OCI-LY3 (cell line): ENCODE results near the gene NRG3.

Experiments used
- H2AFZ ChIP-seq: fragments of 200-600, 300-600 bp; shearing (Covaris generic); 2 replicates; pipeline ENCODE4 v1.6.0; 2014; ENCODE audit warnings: antibody characterized with exemption, low read depth, low read length
- H3K27ac ChIP-seq: fragments of 200-600, 300-600 bp; sonication (generic); 2 replicates; pipeline ENCODE4 v1.5.1; 2014; ENCODE audit warnings: mild to moderate bottlenecking, low read length, moderate library complexity, mixed read lengths
- H3K27me3 ChIP-seq: fragments of 200-600, 300-600 bp; sonication (generic); 2 replicates; pipeline ENCODE4 v1.6.1; 2014; ENCODE audit warnings: low read depth, low read length, mixed read lengths
- H3K36me3 ChIP-seq: fragments of 200-600, 300-600 bp; sonication (generic); replicated peaks from 2 replicates; pipeline ENCODE3; 2014; ENCODE audit warnings: low read depth, low read length, mixed read lengths
- H3K4me1 ChIP-seq: fragments of 300-600, 200-600 bp; sonication (generic); 2 replicates; pipeline ENCODE4 v1.6.1; 2014; ENCODE audit warnings: low read length, mixed read lengths
- H3K4me2 ChIP-seq: fragments of 200-600, 300-600 bp; sonication (generic); 2 replicates; pipeline ENCODE4 v1.6.1; 2014; ENCODE audit warnings: low read length, mixed read lengths
- H3K4me3 ChIP-seq: fragments of 300-600, 200-600 bp; sonication (generic); 2 replicates; pipeline ENCODE4 v1.5.1; 2014; ENCODE audit warnings: antibody characterized with exemption, mild to moderate bottlenecking, low read length, moderate library complexity
- H3K79me2 ChIP-seq: fragments of 300-600, 200-600 bp; shearing (Covaris generic); 2 replicates; pipeline ENCODE4 v1.6.1; 2014; ENCODE audit warnings: mild to moderate bottlenecking, low read length, mixed read lengths
- H3K9ac ChIP-seq: fragments of 300-600, 200-600 bp; shearing (Covaris generic); 2 replicates; pipeline ENCODE4 v1.6.0; 2014; ENCODE audit warnings: mild to moderate bottlenecking, low read length, moderate library complexity
- H3K9me3 ChIP-seq: fragments of 200-600, 300-600 bp; shearing (Covaris generic); 2 replicates; pipeline ENCODE4 v1.6.1; 2014; ENCODE audit warnings: low read length, mixed read lengths; ENCODE audit not compliant: insufficient read depth
- H4K20me1 ChIP-seq: fragments of 200-600, 300-600 bp; sonication (generic); 2 replicates; pipeline ENCODE4 v1.6.1; 2016; ENCODE audit warnings: low read length, mixed read lengths; ENCODE audit not compliant: insufficient read depth
- EZH2phosphoT487 ChIP-seq: fragments of 200-600 bp; shearing (Covaris generic); IDR thresholded peaks from 2 replicates; pipeline ENCODE4 v1.6.1; 2018; ENCODE audit warnings: antibody characterized with exemption, mixed run types, low read depth
- TF ChIP-seq, protein P1 (sequence below): fragments of 200-600, 300-600 bp; sonication (generic); IDR thresholded peaks from 2 replicates; pipeline ENCODE4 v1.5.1; 2014; ENCODE audit warnings: antibody characterized with exemption, low read length, low read depth

Gene NRG3

DNA sequence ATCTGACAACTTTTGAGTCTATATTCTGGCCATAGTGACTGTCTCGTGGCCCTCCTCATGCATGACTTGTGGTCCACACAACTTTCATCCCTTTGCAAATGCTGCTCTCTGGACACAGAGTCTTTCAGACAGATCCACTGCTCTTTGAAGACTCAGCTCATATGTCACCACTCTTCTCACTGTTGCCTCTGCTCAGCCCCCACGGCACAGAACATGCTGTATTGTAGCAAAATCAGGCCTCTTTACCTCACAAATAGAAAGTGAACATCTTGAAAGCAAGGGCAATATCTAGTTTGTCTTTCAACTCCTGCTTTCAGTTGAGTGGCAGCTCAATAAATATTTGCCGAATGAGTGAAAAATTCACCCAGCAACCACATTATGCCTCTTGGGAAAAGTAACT, 443.5 kb downstream of the NRG3 start:
- H4K20me1 ChIP-seq = no peaks in the 10 kb centered on the region
- no peak overlapping the region for H3K9ac ChIP-seq
- no peak overlapping the region for H3K4me3 ChIP-seq
- no peak overlapping the region for H2AFZ ChIP-seq
- H3K9me3 ChIP-seq = no peaks in the 10 kb centered on the region
- H3K79me2 ChIP-seq = no peaks in the 10 kb centered on the region
- no peaks in the 10 kb centered on the region for H3K36me3 ChIP-seq
- H3K4me2 ChIP-seq = no peak overlapping the region
- no peaks in the 10 kb centered on the region for H3K4me1 ChIP-seq
- H3K27me3 ChIP-seq = no peaks in the 10 kb centered on the region
- no peak overlapping the region for H3K27ac ChIP-seq
- TF ChIP-seq, protein P1, sequence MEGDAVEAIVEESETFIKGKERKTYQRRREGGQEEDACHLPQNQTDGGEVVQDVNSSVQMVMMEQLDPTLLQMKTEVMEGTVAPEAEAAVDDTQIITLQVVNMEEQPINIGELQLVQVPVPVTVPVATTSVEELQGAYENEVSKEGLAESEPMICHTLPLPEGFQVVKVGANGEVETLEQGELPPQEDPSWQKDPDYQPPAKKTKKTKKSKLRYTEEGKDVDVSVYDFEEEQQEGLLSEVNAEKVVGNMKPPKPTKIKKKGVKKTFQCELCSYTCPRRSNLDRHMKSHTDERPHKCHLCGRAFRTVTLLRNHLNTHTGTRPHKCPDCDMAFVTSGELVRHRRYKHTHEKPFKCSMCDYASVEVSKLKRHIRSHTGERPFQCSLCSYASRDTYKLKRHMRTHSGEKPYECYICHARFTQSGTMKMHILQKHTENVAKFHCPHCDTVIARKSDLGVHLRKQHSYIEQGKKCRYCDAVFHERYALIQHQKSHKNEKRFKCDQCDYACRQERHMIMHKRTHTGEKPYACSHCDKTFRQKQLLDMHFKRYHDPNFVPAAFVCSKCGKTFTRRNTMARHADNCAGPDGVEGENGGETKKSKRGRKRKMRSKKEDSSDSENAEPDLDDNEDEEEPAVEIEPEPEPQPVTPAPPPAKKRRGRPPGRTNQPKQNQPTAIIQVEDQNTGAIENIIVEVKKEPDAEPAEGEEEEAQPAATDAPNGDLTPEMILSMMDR = no peak
- no peak for TF ChIP-seq EZH2phosphoT487

DNA sequence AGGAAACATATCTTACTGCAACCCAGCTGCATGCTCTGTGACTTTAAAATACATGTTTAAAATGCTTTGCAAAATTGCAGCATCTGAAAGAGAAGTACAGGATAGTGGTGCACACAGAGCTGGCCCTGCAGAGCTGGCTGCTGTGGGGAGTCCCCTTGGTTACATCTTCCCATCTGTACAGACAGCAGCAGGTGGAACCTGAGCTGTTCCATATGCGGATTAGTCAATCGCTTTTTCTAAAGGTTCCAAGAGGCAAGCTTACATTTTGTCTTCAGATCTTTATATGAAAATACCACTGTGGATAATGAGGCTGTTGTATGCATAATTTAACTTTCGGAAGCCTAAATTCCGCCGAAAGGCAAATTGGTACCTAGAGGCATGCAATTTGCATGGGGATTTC, 444.1 kb downstream of the NRG3 start:
- H2AFZ ChIP-seq = no peak overlapping the region
- H3K27ac ChIP-seq = no peak overlapping the region
- no peaks in the 10 kb centered on the region for H3K27me3 ChIP-seq
- H3K4me1 ChIP-seq = no peaks in the 10 kb centered on the region
- no peaks in the 10 kb centered on the region for H4K20me1 ChIP-seq
- no peak overlapping the region for H3K4me3 ChIP-seq
- H3K36me3 ChIP-seq = no peaks in the 10 kb centered on the region
- H3K9me3 ChIP-seq = no peaks in the 10 kb centered on the region
- no peak overlapping the region for H3K9ac ChIP-seq
- TF ChIP-seq, protein P1 = no peak
- TF ChIP-seq EZH2phosphoT487 = no peak
- no peaks in the 10 kb centered on the region for H3K79me2 ChIP-seq
- H3K4me2 ChIP-seq = no peak overlapping the region

- Histone ChIP-seq H3K4me3 (no peak overlapping the region), H3K79me2 (no peaks in the 10 kb centered on the region), H3K9me3 (no peaks in the 10 kb centered on the region), H3K36me3 (no peaks in the 10 kb centered on the region), H3K4me1 (no peaks in the 10 kb centered on the region), H2AFZ (no peak overlapping the region), H3K27me3 (no peaks in the 10 kb centered on the region), H3K9ac (no peak overlapping the region), H4K20me1 (no peaks in the 10 kb centered on the region), H3K27ac (no peak overlapping the region), H3K4me2 (no peak overlapping the region)
- TF ChIP-seq, protein P1 = no peak
- no peak for TF ChIP-seq EZH2phosphoT487
Observed at GRCh38 chr10:82319562-82319961, 444.6 kb downstream of the NRG3 start.

DNA sequence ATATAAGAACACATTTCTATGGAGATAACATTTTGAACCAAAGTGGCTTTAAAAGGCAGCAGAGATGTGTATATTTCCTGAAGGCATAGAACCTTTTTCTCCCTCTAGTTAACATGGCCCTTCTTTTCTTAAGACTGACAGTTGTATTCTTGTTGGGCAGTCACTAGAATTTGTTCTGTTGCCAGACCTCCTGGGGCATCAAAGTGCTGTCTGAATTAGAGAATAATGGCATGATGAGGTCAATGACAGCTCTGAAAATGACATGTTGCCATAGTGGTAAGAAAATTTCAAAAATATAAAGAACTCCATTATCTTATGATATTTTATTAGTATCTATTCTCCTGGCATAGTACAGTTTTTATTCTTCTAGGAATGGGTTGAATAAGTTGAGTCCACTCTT, 446.7 kb downstream of the NRG3 start:
- Histone ChIP-seq H3K27me3 (no peaks in the 10 kb centered on the region), H3K9me3 (no peaks in the 10 kb centered on the region), H3K79me2 (no peaks in the 10 kb centered on the region), H3K27ac (no peak overlapping the region), H4K20me1 (no peaks in the 10 kb centered on the region), H3K4me3 (no peak overlapping the region), H3K4me2 (no peak overlapping the region), H2AFZ (no peak overlapping the region), H3K9ac (no peak overlapping the region), H3K36me3 (no peaks in the 10 kb centered on the region), H3K4me1 (no peaks in the 10 kb centered on the region)
- no peak for TF ChIP-seq EZH2phosphoT487
- TF ChIP-seq, protein P1 = no peak
